Keratinocyte (primary cell): ENCODE measurements around the gene GRIK4.

Experiments used
- EZH2 ChIP-seq: IDR thresholded peaks from one replicate; pipeline ENCODE4 v1.6.1; 2012; ENCODE audit warnings: inconsistent platforms, mild to moderate bottlenecking, low read length, moderate library complexity
- TF ChIP-seq, protein P1 (sequence below), 3 experiments: IDR thresholded peaks in 1 of 3; conservative IDR thresholded peaks in 1 of 3; optimal IDR thresholded peaks in 1 of 3; 2 replicates in 2 of 3; 3 replicates in 1 of 3; pipeline versions ENCODE3 to v1.5.1; 2011; ENCODE audit warnings: low read length in 3 of 3, mild to moderate bottlenecking in 3 of 3, moderate library complexity in 2 of 3, control low read depth in 1 of 3, inconsistent platforms in 1 of 3; ENCODE audit not compliant: insufficient read depth in 2 of 3; ENCODE audit errors: extremely low read depth in 1 of 3

DNA sequence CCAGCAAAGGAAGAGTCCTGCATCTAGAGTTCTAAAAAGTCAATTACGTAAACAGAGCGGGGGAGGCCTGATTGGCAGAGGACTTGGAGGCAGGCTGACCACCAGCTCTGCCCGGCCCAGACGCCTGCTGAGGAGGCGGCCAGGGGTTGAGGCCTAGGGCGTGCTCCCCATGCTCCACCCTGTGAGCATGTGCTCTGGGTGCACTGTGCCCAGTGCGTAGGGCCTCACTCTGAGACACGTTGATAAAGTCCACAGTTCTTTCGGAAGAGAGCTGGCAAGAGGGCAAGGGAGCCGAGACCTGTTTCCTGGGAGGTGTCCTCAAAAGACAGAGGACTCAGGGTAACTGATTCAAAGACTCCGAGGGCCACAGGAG is 25.2 kb downstream of the GRIK4 start:
- TF ChIP-seq, protein P1, sequence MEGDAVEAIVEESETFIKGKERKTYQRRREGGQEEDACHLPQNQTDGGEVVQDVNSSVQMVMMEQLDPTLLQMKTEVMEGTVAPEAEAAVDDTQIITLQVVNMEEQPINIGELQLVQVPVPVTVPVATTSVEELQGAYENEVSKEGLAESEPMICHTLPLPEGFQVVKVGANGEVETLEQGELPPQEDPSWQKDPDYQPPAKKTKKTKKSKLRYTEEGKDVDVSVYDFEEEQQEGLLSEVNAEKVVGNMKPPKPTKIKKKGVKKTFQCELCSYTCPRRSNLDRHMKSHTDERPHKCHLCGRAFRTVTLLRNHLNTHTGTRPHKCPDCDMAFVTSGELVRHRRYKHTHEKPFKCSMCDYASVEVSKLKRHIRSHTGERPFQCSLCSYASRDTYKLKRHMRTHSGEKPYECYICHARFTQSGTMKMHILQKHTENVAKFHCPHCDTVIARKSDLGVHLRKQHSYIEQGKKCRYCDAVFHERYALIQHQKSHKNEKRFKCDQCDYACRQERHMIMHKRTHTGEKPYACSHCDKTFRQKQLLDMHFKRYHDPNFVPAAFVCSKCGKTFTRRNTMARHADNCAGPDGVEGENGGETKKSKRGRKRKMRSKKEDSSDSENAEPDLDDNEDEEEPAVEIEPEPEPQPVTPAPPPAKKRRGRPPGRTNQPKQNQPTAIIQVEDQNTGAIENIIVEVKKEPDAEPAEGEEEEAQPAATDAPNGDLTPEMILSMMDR (optimal IDR thresholded peaks at IDR 0.05 in 1 of 3, IDR thresholded peaks at IDR 0.05 in 1 of 3, conservative IDR thresholded peaks at IDR 0.05 in 1 of 3; ENCODE audit: extremely low read depth in 1 of 3, insufficient read depth in 2 of 3, low read length in 3 of 3), result no peak
- TF ChIP-seq EZH2, result no peak
